Keratinocyte (primary cell): ENCODE measurements around the gene ATL2.

Experiments
- EZH2 ChIP-seq: IDR thresholded peaks from one replicate; pipeline ENCODE4 v1.6.1; 2012; ENCODE audit warnings: inconsistent platforms, mild to moderate bottlenecking, low read length, moderate library complexity
- TF ChIP-seq, protein P1 (sequence below), 3 experiments: IDR thresholded peaks in 1 of 3; conservative IDR thresholded peaks in 1 of 3; optimal IDR thresholded peaks in 1 of 3; 2 replicates in 2 of 3; 3 replicates in 1 of 3; pipeline versions ENCODE3 to v1.5.1; 2011; ENCODE audit warnings: low read length in 3 of 3, mild to moderate bottlenecking in 3 of 3, moderate library complexity in 2 of 3, control low read depth in 1 of 3, inconsistent platforms in 1 of 3; ENCODE audit not compliant: insufficient read depth in 2 of 3; ENCODE audit errors: extremely low read depth in 1 of 3

DNA sequence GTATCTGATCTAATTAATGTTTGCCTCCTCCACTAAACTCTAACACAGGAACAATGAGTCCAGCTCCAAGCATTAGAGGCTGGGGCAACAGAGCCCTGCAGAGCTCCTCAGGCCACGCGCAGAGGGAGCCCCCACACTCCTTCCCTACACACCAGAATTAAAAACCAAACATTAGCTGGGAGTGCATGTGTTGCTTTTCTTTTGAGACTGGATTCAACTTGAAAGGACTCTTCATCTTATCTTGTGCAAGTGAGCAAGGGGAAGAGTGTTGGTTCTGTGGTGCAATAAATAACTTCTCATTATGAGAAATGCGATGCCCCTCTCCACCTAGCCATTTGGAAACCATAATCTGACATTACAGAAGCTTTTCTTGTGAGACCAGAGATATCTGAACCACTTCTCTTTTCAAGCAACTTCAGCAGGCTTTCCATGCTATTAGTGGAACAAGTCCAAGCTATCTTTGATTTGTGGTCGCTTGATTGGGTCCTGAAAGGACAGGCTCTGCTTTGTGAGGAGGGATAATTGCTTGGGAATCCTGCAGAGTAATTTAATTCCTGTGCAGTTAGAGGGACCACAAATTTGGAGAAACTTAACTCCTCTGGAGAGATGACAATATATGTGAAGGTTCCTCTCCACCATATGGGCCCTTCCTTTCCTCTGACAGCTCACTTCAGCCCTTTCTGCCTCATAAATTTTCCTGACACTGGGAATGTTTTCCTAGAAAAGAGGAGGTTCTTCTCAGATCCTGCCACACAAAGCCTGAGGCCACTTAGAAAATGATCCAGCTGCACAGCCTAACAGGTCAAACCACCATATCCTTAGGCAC is 112.5 kb downstream of the ATL2 start:
- TF ChIP-seq, protein P1, sequence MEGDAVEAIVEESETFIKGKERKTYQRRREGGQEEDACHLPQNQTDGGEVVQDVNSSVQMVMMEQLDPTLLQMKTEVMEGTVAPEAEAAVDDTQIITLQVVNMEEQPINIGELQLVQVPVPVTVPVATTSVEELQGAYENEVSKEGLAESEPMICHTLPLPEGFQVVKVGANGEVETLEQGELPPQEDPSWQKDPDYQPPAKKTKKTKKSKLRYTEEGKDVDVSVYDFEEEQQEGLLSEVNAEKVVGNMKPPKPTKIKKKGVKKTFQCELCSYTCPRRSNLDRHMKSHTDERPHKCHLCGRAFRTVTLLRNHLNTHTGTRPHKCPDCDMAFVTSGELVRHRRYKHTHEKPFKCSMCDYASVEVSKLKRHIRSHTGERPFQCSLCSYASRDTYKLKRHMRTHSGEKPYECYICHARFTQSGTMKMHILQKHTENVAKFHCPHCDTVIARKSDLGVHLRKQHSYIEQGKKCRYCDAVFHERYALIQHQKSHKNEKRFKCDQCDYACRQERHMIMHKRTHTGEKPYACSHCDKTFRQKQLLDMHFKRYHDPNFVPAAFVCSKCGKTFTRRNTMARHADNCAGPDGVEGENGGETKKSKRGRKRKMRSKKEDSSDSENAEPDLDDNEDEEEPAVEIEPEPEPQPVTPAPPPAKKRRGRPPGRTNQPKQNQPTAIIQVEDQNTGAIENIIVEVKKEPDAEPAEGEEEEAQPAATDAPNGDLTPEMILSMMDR (optimal IDR thresholded peaks at IDR 0.05 in 1 of 3, IDR thresholded peaks at IDR 0.05 in 1 of 3, conservative IDR thresholded peaks at IDR 0.05 in 1 of 3; ENCODE audit: extremely low read depth in 1 of 3, insufficient read depth in 2 of 3, low read length in 3 of 3): no peak
- no peak for TF ChIP-seq EZH2
